HT-29 (cell line): Measurements from ENCODE around the gene SASH3. TPM values are rescaled to one million over a fixed set of nuclear protein-coding genes. Genes with fewer than 3 reads are reported as not detected.

ENCODE experiments used
- DNase-seq: peaks from one replicate; pipeline ENCODE4 v3.0.0-alpha.2; 2015; ENCODE audit warnings: low spot score
- total RNA-seq: library from RNA; depleted of rRNA; stranded (reverse); fragments of >200 nt; shearing (Covaris generic); gene quantifications from 2 replicates; pipeline ENCODE4 v1.2.3, GENCODE V29; 2014

SASH3 gene
- total RNA-seq, 1 experiment from 2014 or later, result not detected

DNA sequence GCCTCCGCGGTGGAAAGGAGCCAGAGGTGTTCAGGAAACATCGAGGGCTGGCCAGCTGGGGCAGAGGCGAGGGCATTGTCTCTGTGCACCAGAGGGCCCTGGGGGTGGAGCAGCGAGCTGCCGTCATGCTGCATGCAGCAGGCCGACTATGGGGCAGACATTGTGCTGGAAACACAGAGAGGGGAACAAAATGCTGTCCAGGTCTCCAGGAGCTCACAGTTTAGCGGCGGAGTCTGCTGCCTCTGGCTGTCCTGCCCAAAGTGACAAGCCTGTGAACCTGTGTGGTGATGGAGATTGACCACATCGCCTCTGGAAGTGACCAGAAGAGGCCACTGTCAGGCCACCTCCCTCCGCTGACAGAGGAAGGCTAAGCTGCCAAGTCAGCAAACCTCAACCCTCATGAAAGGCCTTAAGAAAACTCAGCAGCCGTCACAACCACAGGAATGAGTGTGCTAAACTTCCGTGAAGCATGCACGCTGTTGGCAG, 20.1 kb upstream of the SASH3 start:
- DNase-seq, result peak; percentile 82

- no peak for DNase-seq
These were observed 19.6 kb upstream of the SASH3 start for GRCh38 chrX:129760155-129760554.

DNA sequence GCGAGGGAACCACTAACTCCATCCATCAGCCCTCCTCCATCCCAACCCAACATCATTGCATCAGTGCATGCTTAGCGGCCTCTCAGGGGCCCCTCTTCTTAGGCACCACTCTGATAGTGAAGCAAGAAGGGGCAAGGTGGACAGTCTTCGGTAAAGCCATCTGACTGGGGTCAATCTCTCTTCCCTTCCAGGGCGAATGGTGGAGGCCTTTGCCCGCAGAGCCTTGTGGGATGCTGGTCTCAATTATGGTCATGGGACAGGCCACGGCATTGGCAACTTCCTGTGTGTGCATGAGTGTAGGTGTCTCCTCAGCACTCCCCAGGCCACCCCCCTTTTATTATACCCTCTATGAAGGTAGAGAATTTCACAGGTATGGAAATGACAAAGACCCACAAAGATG, 18.8 kb upstream of the SASH3 start:
- no peak for DNase-seq

GRCh38 chrX:129761596-129761995, 18.2 kb upstream of the SASH3 start:
- DNase-seq, result no peak

DNA sequence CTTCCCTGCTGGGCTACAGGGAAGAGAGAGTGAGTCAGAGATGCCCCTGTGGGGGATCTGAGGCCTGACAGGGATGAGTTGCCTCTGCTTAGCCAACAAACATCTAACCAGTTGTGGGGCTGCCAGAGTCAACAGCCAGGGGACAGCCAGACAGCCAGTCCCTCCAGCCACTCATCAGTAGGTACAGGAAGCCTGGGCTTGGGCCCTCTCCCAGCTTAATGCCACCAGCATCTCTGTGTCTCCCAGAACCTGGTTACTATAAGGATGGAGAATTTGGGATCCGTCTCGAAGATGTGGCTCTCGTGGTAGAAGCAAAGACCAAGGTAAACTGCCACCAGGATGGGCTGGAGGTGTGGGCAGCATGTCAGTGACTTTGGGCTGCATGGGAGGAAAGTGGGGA, 17.3 kb upstream of the SASH3 start:
- no peak for DNase-seq

DNA sequence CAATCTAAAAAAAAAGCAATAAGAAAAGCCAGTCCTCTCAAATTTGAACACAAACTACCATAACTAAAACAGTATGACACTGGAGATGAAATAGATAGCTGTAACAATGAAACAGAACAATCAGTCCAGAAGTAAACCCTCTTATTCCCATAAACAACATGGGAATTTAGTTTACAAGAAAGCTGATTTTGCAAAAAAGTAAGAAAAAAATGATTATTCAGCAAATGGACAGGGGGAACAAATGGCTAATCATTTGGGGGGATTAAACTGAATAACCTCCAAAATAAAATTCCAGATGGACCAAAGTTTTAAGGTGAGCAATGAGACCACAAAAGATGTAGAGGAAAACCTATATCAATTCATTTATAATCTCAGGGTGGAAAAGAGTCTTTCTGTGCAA, 16.1 kb upstream of the SASH3 start:
- no peak for DNase-seq

GRCh38 chrX:129768186-129768585, 11.6 kb upstream of the SASH3 start:
- DNase-seq, result no peak

DNA sequence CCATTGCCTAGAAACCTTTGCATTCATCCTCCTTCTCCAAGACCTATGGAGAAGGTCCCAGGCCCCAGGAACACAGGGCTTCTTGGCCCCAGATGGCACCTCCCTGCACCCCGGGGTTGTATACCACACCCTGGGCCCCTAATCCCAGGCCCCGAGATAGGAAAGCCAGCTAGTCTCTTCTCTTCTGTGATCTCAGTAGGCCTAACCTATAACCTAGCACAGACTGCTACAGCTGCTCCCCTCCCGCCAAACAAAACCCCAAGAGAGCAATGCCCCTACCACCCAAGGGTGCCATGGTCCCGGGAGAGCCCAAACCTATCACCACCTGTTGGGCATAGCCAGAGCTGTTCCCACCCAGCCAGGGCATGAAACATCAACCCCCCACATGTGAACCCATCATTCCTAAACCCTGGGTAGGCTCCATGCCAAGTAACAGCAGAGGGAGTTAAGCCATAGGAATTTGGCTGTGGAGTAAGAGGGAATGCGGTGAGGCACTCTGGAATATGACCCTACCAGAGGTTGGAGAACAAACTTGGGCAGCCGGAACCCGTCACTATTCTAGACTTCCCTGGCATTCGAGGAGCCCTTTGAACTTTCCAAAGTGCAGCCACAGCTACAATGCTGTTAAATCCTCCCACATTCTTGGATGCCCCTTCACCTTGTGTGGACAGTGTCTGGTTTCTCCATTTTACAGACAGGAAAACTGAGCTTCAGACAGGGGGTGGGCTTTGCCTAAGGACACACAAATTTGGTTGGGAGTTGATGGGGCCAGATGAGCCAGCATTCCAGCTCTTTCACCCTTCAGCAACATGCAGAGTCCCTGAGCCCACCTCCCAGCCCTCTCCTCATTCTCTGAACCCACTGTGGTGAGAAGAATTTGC, 10.9 kb upstream of the SASH3 start:
- DNase-seq, result no peak

DNA sequence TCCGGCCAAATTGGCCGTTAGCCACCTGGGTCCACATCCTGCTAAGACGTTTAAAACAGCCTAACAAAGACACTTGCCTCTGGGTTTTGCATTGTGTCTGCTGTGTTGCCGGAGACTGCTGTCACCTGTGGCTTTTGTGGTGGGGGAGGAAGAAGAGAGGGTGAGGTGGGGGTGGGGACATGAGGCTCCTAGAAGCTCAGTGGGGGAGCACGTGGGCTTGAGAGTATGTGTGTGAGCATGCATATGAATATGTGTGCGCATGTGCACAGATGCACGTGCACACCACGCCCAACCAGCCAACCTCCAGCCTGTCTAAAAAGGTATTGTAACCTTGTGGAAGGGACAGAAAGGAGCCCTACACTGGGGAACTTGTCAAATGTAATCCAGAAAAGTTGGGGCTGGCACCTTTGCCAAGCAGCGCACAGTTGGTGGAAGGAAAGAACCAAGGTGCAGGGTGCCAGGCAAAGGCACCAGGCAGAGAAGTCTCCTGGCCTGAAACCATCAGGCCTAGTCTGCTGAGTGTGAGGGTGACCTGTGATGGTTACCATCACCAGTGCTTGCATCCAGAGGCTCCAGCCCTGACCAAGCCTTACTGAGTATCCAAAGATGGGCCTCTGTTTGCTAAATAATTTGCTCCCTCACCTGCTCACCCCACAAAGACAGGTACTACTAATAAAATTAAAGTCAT, 10.1 kb upstream of the SASH3 start:
- no peak for DNase-seq

- no peak for DNase-seq
These were observed 8.3 kb upstream of the SASH3 start for GRCh38 chrX:129771266-129771995.

GRCh38 chrX:129772796-129773431, 6.8 kb upstream of the SASH3 start:
- DNase-seq, result peak; percentile 47

- DNase-seq, result peak; percentile 35
These were observed 5.9 kb upstream of the SASH3 start for GRCh38 chrX:129773649-129774458.

- peak; percentile 83 for DNase-seq
These were observed 2.3 kb upstream of the SASH3 start for GRCh38 chrX:129777218-129778030.

DNA sequence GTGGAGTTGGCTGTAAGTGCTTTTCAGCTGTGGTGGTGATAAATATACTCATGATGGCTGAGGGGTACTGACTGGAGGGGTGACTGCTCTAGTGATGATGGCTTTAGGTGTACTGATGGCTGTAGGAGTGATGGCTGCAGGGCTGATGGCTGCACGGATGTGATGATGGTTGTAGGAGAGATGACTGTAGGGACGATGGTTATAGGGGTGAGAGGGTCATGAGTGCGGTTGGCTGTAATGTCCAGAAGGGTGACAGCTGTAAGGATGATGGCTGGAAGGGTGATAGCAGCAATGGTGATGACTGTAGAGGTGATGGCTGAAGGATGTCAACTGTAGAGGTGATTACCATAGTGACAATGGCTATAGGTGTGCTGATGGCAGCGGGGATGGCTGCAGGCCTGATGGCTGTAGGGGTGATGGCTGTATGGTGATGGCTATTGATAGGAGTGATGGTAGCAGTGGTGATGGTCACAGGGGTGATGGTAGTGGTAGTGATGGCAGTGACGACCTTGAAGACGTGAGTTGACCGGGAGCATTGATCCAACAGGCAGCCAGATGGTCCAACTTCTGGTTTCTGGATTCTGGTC, 570 bp upstream of the SASH3 start:
- DNase-seq, result no peak

- DNase-seq, result no peak
These were observed 824 bp downstream of the SASH3 start for GRCh38 chrX:129780441-129781105.

DNA sequence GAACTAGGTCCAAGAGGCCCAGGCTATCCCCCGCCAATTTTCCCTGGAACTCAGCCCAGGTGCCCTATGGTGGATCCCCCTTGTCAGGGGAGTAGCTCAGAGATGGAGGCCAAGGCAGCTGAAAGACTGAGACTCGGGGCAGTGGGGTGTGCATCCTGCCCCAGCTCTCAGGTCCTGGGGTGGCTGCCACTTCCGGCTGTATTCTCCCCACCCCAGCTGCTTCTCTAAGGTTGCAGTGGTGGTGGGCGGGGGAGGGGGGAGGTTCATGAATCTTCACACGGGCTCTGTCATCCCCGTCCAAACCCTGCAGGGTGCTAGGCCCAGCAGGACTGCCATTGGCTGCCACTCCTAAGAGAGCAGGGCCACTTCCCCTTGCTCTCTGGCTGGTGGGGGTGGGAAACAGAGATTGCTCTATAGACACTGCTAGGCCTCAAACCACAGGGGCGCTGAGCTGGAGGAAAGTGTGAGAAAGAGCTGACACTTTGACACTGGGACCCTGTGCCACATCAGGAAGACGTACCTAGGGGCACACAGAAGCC, 1.5 kb downstream of the SASH3 start:
- DNase-seq, result no peak

- DNase-seq, result no peak
These were observed 2.1 kb downstream of the SASH3 start for GRCh38 chrX:129781680-129782495.

GRCh38 chrX:129782706-129783105, 3.0 kb downstream of the SASH3 start:
- DNase-seq, result no peak
